A549 (cell line): ENCODE results near the gene LPCAT4. TPM values are rescaled to one million over a fixed set of nuclear protein-coding genes. Genes with fewer than 3 reads are reported as not detected.

Experiments
- ATAC-seq, 2 experiments: fragments of 200-7000 bp in 1 of 2; fragments of >200 bp in 1 of 2; cut with Nextera tagmentation in 1 of 2; cut with Tn5 transposase in 1 of 2; 3 replicates each; pipeline versions ENCODE4 v1.8.0 to v1.9.1; 2018 to 2020; ENCODE audit warnings: mild to moderate bottlenecking in 1 of 2, moderate library complexity in 1 of 2
- CTCF ChIA-PET: fragments of 300-600 bp; sonication (Branson Sonifier 250); formaldehyde crosslinking; extraction: SDS; loops from one replicate; lab custom pipeline; 2021; ENCODE audit warnings: antibody characterized with exemption, inconsistent platforms; lab: Yijun Ruan, JAX
- POLR2A ChIA-PET: fragments of 350-600 bp; formaldehyde crosslinking; extraction: SDS; loops from one replicate; lab custom pipeline; 2021; ENCODE audit warnings: antibody characterized with exemption, inconsistent platforms; lab: Yijun Ruan, JAX
- DNase-seq, 2 experiments: peaks; one replicate each; pipeline versions ENCODE4 v3.0.0 to v3.0.0-alpha.2; 2011 to 2016; ENCODE audit warnings: low read depth in 1 of 2, low spot score in 1 of 2
- FAIRE-seq: peaks from 2 replicates; lab custom pipeline; 2011; peaks lifted over from hg19 to GRCh38; lab: Jason Lieb, UNC
- H3K27ac ChIP-seq, 2 experiments: fragments of >200 bp; sonication (Bioruptor Twin); formaldehyde crosslinking; 3 replicates each; pipeline ENCODE4 v1.5.1; 2016 to 2017
- H3K4me1 ChIP-seq: fragments of >200 bp; sonication (Bioruptor Twin); formaldehyde crosslinking; 3 replicates; pipeline ENCODE4 v1.6.1; 2016
- H3K4me2 ChIP-seq: fragments of >200 bp; sonication (Bioruptor Twin); formaldehyde crosslinking; 3 replicates; pipeline ENCODE4 v1.6.1; 2016
- H3K4me3 ChIP-seq: fragments of >200 bp; sonication (Bioruptor Twin); formaldehyde crosslinking; 3 replicates; pipeline ENCODE4 v1.5.1; 2016
- H3K9me3 ChIP-seq: fragments of >200 bp; sonication (Bioruptor Twin); formaldehyde crosslinking; 3 replicates; pipeline ENCODE4 v1.6.1; 2016
- BHLHE40 ChIP-seq: IDR thresholded peaks from 2 replicates; pipeline ENCODE4 v1.6.1; 2012; ENCODE audit warnings: low read depth, low read length, inconsistent platforms
- CHD4 ChIP-seq: fragments of 200-600 bp; sonication (generic); IDR thresholded peaks from 2 replicates; pipeline ENCODE4 v1.6.1; 2016; ENCODE audit warnings: antibody characterized with exemption, mild to moderate bottlenecking, borderline replicate concordance
- ESRRA ChIP-seq: fragments of 150-350 bp; IDR thresholded peaks from 2 replicates; pipeline ENCODE4 v1.6.1; 2014; ENCODE audit warnings: mild to moderate bottlenecking, low read length, borderline replicate concordance
- FOSL2 ChIP-seq, 2 experiments: fragments of 450-650 bp in 1 of 2; fragments of >200 bp in 1 of 2; sonication (Bioruptor Twin) in 1 of 2; formaldehyde crosslinking; IDR thresholded peaks; 2 replicates each; pipeline versions ENCODE4 v1.5.0 to v1.6.1; 2016 to 2020; ENCODE audit warnings: mild to moderate bottlenecking in 1 of 2, moderate library complexity in 1 of 2
- HOXB5 ChIP-seq: fragments of 250-450 bp; sonication (Bioruptor Pico); IDR thresholded peaks from 2 replicates; pipeline ENCODE4 v1.5.0; 2020; ENCODE audit warnings: mild to moderate bottlenecking, moderate library complexity
- JUN ChIP-seq, 2 experiments: fragments of >200 bp; sonication (Bioruptor Twin); formaldehyde crosslinking; IDR thresholded peaks; 2 replicates in 1 of 2; 3 replicates in 1 of 2; pipeline ENCODE4 v1.6.1; 2016 to 2017
- JUNB ChIP-seq: fragments of >200 bp; sonication (Bioruptor Twin); formaldehyde crosslinking; IDR thresholded peaks from 2 replicates; pipeline ENCODE4 v1.6.1; 2016
- MAFK ChIP-seq: fragments of 450-650 bp; IDR thresholded peaks from 2 replicates; pipeline ENCODE4 v1.6.1; 2014; ENCODE audit not compliant: partially characterized antibody
- MAX ChIP-seq: IDR thresholded peaks from 2 replicates; pipeline ENCODE4 v1.6.1; 2012
- MAZ ChIP-seq: fragments of 150-350 bp; IDR thresholded peaks from 2 replicates; pipeline ENCODE4 v1.6.1; 2014; ENCODE audit warnings: antibody characterized with exemption, low read depth, low read length, borderline replicate concordance
- MYC ChIP-seq: IDR thresholded peaks from 2 replicates; pipeline ENCODE4 v1.6.1; 2012; ENCODE audit warnings: mild to moderate bottlenecking, inconsistent platforms, low read length, improper control_type of control experiment, borderline replicate concordance
- NR3C1 ChIP-seq: fragments of >200 bp; sonication (Bioruptor Twin); formaldehyde crosslinking; IDR thresholded peaks from 3 replicates; pipeline ENCODE4 v1.6.1; 2017
- PHF8 ChIP-seq: fragments of 200-600 bp; sonication (generic); IDR thresholded peaks from 2 replicates; pipeline ENCODE4 v1.6.1; 2016; ENCODE audit warnings: low read depth, mild to moderate bottlenecking, antibody characterized with exemption, moderate library complexity, borderline replicate concordance
- POLR2A ChIP-seq: IDR thresholded peaks from 2 replicates; pipeline ENCODE4 v1.6.1; 2012; ENCODE audit warnings: mild to moderate bottlenecking, low read length
- RAD21 ChIP-seq, 2 experiments: fragments of >200 bp in 1 of 2; sonication (Bioruptor Twin) in 1 of 2; formaldehyde crosslinking in 1 of 2; IDR thresholded peaks in 1 of 2; conservative IDR thresholded peaks in 1 of 2; 2 replicates in 1 of 2; 3 replicates in 1 of 2; pipeline ENCODE4 v1.6.1; 2012 to 2018; ENCODE audit warnings: inconsistent platforms in 1 of 2
- REST ChIP-seq: fragments of 200-600 bp; sonication (generic); IDR thresholded peaks from 2 replicates; pipeline ENCODE4 v1.6.1; 2016; ENCODE audit warnings: antibody characterized with exemption, mild to moderate bottlenecking, moderate library complexity
- RFX5 ChIP-seq: fragments of 450-650 bp; IDR thresholded peaks from 2 replicates; pipeline ENCODE4 v1.7.1; 2014; ENCODE audit warnings: antibody characterized with exemption, mild to moderate bottlenecking, moderate library complexity
- TP53 ChIP-seq: fragments of 250-450 bp; sonication (Bioruptor Pico); IDR thresholded peaks from 2 replicates; pipeline ENCODE4 v1.5.0; 2021; ENCODE audit warnings: mild to moderate bottlenecking, moderate library complexity
- WGBS: methylation state at CpG from one replicate; pipeline ENCODE4 v1.1.6; 2017; ENCODE audit errors: missing lambda C conversion rate; 5-methylcytosine and 5-hydroxymethylcytosine counted together
- polyA plus RNA-seq, 4 experiments: library from polyadenylated mRNA; depleted of rRNA in 3 of 4; stranded (reverse); fragments of >200 nt; fragmentation: RNase III in 1 of 4; extraction: RNeasy Plus Mini Kit Qiagen cat#74134 plus additional on column Dnase treatment in 1 of 4; gene quantifications; 2 replicates in 3 of 4; 3 replicates in 1 of 4; pipeline ENCODE4 v1.2.3, GENCODE V29; 2011 to 2017
- TF ChIP-seq, protein P1 (sequence below): IDR thresholded peaks from 2 replicates; pipeline ENCODE4 v1.6.1; 2012
- TF ChIP-seq, protein P2 (sequence below): fragments of 150-350 bp; IDR thresholded peaks from 2 replicates; pipeline ENCODE4 v1.6.1; 2014; ENCODE audit warnings: low read depth, mild to moderate bottlenecking, low read length
- TF ChIP-seq, protein P3 (sequence below): fragments of >200 bp; sonication (Bioruptor Twin); formaldehyde crosslinking; IDR thresholded peaks from 3 replicates; pipeline ENCODE4 v1.6.1; 2016

The LPCAT4 gene
- polyA plus RNA-seq, 2 of the 4 experiments (the other 2 are of a cell fraction) = 42.9 to 50.1 TPM

DNA sequence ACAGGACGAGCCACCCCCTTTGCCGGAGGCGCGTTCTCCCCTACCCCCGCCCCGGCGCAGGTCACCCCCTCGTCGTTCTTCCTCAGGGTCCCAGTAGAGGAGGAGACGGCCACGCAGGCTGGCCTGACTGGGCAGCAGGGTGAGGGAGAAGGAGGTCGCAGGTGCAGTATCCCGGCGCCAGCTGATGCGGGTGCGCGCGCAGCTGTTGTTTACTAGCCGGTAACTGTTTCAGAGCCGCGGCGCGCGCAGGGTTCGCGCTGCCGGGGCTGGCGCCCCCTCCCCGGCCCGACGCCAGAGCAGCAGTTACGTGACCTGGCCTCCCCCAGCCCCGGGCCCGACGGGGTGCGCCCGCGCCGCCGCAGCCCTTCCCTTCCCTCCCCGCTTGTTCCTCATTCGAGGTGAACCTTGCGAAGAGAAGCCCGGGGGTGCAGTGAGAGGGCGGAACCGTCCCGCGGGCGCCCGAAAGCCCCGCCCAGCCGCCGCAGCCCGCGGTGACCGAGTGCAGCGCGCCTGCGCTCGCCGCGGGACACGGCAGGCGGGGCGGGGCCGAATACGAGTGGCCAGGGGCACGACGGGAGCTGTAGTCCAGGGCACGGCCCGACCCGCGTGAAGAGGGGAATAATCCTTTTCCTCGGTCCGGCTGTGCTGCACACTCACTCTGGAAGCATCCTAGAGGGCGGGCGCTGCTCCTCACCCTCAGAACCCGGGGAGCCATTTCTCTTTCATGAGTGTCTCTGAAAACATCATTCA is 29.3 kb downstream of the LPCAT4 start, which contains the start of gene SLC12A6:
SLC12A6 (minus strand) TSS at position 225 of the 750 bp plus-strand sequence. CDS start 1,101 bp downstream, outside the sequence.
- Histone ChIP-seq H3K9me3 (no peaks in the 10 kb centered on the region), H3K4me1 (peaks cover 15% of the 10 kb centered on the region; the same call in 2 of the 3 replicates), H3K4me2 (peak within 1 kb of the TSS; percentile 88), H3K4me3 (peak within 1 kb of the TSS; percentile 64), H3K27ac (peak within 1 kb of the TSS; percentile 83 to 95)
- ATAC-seq (peak; percentile 94 to 96), DNase-seq (peak; percentile 90 to 91), FAIRE-seq (no peak)
- ChIA-PET CTCF (interaction anchor here (1.0 to 5.1 kb wide), 15 partner anchors 8 to 275 kb away, joined by 3 to 34 read pairs (median 4); partner anchors contain the start of gene LPCAT4), POLR2A (interaction anchor here (0.6 to 2.8 kb wide), 12 partner anchors 9 to 651 kb away, joined by 3 to 24 read pairs (median 4); partner anchors contain the start of genes EMC4, EMC7, GOLGA8B and LPCAT4)
- under 1% methylated on average over 26 of the region's 78 CpGs for WGBS
- TF ChIP-seq TP53 (CRISPR knock-in tag) = no peak
- TF ChIP-seq RFX5 = no peak
- peak; percentile 43; the same call in 1 of the 2 replicates for TF ChIP-seq MYC
- no peak for TF ChIP-seq JUNB
- no peak for TF ChIP-seq HOXB5 (CRISPR knock-in tag)
- TF ChIP-seq NR3C1 = no peak
- TF ChIP-seq MAZ = 0 out of 2 replicates have a peak, but pooled peaks have one; percentile 51
- TF ChIP-seq BHLHE40 = no peak
- TF ChIP-seq, protein P1, sequence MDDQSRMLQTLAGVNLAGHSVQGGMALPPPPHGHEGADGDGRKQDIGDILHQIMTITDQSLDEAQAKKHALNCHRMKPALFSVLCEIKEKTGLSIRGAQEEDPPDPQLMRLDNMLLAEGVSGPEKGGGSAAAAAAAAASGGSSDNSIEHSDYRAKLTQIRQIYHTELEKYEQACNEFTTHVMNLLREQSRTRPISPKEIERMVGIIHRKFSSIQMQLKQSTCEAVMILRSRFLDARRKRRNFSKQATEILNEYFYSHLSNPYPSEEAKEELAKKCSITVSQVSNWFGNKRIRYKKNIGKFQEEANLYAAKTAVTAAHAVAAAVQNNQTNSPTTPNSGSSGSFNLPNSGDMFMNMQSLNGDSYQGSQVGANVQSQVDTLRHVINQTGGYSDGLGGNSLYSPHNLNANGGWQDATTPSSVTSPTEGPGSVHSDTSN = peak; percentile 75
- TF ChIP-seq, protein P2, sequence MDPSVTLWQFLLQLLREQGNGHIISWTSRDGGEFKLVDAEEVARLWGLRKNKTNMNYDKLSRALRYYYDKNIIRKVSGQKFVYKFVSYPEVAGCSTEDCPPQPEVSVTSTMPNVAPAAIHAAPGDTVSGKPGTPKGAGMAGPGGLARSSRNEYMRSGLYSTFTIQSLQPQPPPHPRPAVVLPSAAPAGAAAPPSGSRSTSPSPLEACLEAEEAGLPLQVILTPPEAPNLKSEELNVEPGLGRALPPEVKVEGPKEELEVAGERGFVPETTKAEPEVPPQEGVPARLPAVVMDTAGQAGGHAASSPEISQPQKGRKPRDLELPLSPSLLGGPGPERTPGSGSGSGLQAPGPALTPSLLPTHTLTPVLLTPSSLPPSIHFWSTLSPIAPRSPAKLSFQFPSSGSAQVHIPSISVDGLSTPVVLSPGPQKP = no peak
- no peak for TF ChIP-seq REST
- TF ChIP-seq CHD4 = no peak
- TF ChIP-seq MAX = no peak
- TF ChIP-seq MAFK = no peak
- no peak for TF ChIP-seq ESRRA
- TF ChIP-seq RAD21 (conservative IDR thresholded peaks at IDR 0.05 in 1 of 2, IDR thresholded peaks at IDR 0.05 in 1 of 2) = 0 out of 5 replicates have a peak, but pooled peaks of 1 of the 2 experiments have one; percentile 18
- TF ChIP-seq JUN (IDR thresholded peaks at IDR 0.05) = peak; percentile 55 to 84; a peak in 3 of 5 replicates
- TF ChIP-seq, protein P3, sequence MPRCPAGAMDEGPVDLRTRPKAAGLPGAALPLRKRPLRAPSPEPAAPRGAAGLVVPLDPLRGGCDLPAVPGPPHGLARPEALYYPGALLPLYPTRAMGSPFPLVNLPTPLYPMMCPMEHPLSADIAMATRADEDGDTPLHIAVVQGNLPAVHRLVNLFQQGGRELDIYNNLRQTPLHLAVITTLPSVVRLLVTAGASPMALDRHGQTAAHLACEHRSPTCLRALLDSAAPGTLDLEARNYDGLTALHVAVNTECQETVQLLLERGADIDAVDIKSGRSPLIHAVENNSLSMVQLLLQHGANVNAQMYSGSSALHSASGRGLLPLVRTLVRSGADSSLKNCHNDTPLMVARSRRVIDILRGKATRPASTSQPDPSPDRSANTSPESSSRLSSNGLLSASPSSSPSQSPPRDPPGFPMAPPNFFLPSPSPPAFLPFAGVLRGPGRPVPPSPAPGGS = peak; percentile 48; the same call in 1 of the 3 replicates
- TF ChIP-seq POLR2A = peak; percentile 57
- peak; percentile 65 for TF ChIP-seq PHF8
- TF ChIP-seq FOSL2 (IDR thresholded peaks at IDR 0.05) = no peak
- peak; percentile 41 for TF ChIP-seq FOSL2 (CRISPR knock-in tag; IDR thresholded peaks at IDR 0.05)
